Right ventricle myocardium superior (tissue), 1 donor: ENCODE data around the gene PAX6. TPM values are rescaled to one million over a fixed set of nuclear protein-coding genes. Genes with fewer than 3 reads are reported as not detected.
"Not testable (repeated sequence)": the region's sequence is repeated elsewhere in the genome, so short reads cannot be mapped to it uniquely, and the experiment has no call there.

Experiments used
- ATAC-seq: fragments of 200-7000 bp; cut with Tn5 transposase; one replicate; pipeline ENCODE4 v1.9.1; 2020; ENCODE audit warnings: mild to moderate bottlenecking; ENCODE audit not compliant: poor library complexity
- DNase-seq: peaks from one replicate; pipeline ENCODE4 v3.0.0-alpha.2; 2020
- intact Hi-C: fragments of 100-400 bp; cut with DNase I; formaldehyde crosslinking; loops from one replicate; pipeline ENCODE4 v1.11.2; 2022
- total RNA-seq: library from RNA; stranded (reverse); fragmentation: NEBNext Ultra II Directional; extraction: Animal tissue kit (Norgen Biotek cat#: 25700); gene quantifications from one replicate; pipeline ENCODE4 v1.2.1, GENCODE V29; 2021
- donor health status: DM: no; HTN: yes; CAD: no; lungs with severe emphysema.

PAX6 gene
- total RNA-seq, 1 donor from 2014 or later = not detected

DNA sequence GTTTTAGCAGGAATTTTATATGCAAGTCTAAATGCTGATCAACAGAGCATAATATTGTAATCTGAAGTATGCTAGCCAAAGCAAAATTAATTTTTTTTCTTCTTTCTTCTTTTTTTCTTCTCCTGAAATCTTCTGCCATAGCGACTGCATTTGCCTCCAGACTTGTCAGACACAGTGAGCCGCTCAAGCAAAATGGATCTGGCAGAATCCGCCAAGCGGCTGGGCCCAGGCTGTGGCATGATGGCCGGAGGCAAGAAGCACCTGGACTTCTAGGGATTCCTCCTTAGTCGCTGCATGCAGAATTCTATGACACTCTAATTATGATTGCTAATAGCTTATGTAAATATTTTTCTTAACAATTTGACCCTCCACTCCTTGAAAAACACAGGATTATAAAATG is 27.9 kb downstream of the PAX6 start:
- no peak for DNase-seq
- no peak for ATAC-seq
- intact Hi-C loops = no loop called here

DNA sequence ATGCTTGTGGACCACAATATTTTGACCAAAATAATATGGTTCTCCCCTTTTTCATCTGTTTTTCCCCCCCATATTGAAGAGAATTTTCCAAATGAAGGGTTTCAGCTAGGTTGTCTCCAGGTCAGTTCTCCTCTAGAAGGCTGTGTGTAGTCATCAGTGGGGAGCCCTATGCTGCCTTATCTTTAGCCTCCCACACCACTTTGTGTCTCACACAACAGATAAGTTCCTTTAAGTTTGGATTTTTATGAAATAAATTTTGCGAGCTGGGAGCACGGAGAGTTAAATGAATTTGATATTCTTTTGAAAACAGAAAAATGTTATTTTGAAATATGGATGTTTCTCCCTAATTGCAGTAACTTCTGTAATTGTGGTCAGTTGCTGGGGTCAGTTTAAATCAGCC is 28.9 kb downstream of the PAX6 start:
- DNase-seq = no peak
- no peak for ATAC-seq
- intact Hi-C loops = no loop called here

DNA sequence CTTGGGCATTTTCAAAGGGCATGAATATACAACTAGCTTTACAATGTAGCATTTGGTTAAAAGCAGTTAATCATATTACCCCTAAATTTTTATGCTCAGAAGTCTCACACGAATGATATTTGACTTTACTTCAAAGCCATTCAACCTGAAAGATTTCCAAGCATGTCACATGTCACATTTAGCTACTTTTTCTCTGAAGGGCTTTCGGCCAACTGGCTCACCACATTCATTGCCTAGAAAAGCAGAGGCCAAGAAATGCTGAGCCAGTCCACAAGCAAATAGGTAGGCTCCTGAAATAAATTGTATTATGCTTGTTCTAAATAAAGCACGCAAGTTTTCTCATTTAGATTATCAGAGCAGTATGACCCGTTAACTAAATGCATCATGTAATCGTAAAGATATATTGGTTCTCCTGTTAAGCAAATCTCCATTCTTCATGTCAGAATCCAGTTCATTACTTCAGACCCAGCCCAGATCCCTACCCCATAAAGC is 30.6 kb downstream of the PAX6 start:
- DNase-seq = no peak
- no peak for ATAC-seq
- intact Hi-C loops = no loop called here

GRCh38 chr11:31780078-31780477 is 31.0 kb downstream of the PAX6 start:
- no peak for ATAC-seq
- DNase-seq = no peak
- intact Hi-C loops = no loop called here

DNA sequence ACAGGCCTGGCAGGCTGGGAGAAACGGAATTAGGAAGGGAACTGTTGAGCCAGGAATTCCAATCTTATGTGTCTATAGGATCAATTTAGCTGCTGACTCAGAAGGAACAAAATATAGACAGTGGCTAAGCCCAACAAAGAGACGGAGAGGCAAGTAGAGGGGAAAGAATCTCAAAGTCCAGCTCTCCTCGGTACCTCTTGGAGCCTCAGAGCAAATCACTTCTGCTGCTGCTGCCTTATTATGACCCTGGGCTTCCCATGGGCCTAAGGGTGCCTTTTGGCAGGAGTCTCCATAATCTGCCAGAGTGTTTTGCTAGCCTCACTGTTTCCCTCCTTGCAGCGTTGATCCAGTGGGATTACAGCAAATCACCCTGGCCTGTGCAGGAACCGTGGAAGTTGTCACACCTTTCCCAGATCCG is 31.7 kb downstream of the PAX6 start:
- ATAC-seq = no peak
- intact Hi-C loops = no loop called here
- DNase-seq = no peak

GRCh38 chr11:31772412-31772811 is 38.7 kb downstream of the PAX6 start:
- DNase-seq (no peak), ATAC-seq (no peak)
- intact Hi-C loops = no loop called here

DNA sequence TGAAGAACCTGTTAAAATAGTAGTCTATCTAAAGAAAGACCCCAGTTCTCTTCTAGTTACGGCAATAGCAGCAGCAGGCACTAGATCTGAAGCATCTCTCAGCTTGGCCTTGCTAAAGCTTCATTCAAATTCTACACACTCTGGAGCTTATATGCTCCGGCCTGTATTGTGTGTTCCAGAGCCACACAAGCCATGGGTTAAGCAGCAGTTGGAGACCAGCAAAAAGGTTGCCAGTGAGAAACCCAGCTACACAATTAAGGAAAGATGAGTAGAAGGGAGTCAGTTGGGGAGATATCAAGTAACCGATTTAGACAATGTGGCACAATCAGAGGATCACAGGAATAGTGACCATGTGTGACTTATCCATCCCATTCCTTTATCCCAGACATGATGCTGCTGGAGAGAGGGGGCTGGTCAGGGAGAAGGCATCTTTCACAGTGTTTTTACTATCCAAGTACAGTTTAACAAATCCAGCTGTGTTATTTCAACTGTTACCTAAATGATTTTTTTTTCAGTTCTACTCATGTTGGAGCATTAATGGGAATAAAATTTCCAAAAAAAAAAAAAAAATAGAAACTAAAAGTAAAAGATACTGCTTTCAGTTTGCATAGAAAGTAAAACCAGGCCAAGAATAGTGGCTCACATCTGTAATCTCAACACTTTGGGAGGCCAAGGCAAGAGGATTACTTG is 41.0 kb downstream of the PAX6 start:
- ATAC-seq (no peak), DNase-seq (no peak)
- intact Hi-C loops = no loop called here

- no peak for ATAC-seq
- intact Hi-C loops = no loop called here
- no peak for DNase-seq
Observed at GRCh38 chr11:31768749-31769640, 42.1 kb downstream of the PAX6 start.

DNA sequence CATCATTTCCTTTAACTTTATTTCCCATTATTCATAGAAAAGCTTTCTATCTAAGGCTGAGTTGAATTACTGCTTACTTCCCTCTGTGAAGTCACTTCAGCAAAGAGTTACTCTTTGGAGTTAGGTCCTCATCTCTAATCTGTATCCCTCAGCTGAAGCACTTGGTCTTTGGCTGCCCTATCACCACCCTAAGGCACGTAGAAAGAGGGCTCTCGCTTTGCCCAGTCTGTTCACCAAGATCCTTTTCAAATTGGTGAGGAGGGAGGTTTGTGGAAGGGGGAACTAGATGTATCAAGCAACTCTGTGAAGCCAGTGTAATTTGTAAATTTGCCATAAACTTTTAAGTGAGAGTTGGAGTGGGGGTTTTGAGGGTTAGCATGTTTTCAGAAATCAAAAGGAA is 43.4 kb downstream of the PAX6 start:
- intact Hi-C loops = no loop called here
- DNase-seq (no peak), ATAC-seq (no peak)

DNA sequence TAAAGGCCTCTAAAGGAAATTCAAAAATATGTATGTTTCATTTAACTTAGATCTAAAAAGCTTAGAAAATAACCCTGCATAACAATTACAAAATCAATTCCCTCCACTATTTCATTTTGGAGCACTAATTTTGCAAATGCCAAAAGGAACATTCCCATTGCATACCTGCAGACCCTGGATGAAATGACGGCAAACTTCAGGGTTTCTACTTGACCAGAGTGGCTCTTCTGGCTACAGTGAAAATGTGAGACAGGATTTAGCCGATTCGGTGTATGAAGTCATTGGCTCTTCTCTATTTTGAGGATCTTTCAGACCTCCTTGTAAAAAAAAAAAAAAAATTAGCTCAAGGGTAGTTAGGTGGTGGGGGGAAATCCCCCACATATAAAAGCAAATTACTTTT is 44.1 kb downstream of the PAX6 start:
- no peak for DNase-seq
- no peak for ATAC-seq
- intact Hi-C loops = no loop called here

GRCh38 chr11:31764766-31765165 is 46.4 kb downstream of the PAX6 start:
- intact Hi-C loops = no loop called here
- ATAC-seq (no peak), DNase-seq (no peak)

GRCh38 chr11:31764261-31764660 is 46.9 kb downstream of the PAX6 start:
- no peak for ATAC-seq
- no peak for DNase-seq
- intact Hi-C loops = no loop called here

GRCh38 chr11:31763296-31763695 is 47.8 kb downstream of the PAX6 start:
- ATAC-seq (no peak), DNase-seq (no peak)
- intact Hi-C loops = no loop called here

GRCh38 chr11:31761636-31762035 is 49.5 kb downstream of the PAX6 start:
- intact Hi-C loops = no loop called here
- ATAC-seq = no peak
- no peak for DNase-seq

DNA sequence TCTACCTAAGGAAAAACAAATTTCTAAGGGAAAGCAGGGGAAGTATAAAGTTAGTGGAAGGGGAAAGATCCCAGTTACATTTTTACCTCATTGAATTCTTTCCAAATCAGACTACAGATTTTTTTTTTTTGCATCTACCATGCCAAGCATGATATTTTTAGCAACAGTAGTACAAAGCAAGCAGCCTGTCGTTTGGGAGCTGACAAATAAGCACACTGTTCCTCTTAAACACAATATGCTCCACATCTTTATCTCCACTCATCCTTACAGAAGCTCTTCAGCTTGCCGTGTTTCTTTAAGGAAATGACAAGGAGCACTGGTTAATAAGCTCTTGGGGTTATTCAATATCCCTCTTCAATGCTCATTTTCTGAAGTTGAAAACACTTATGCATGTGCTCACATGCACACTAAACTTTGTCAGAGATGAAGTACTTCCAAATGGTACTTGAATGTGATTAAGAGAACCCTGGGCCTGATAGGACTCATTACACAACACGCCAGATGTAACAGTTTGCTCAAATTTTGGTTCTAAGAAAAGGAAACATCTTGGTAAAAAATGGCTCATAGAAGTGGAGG is 53.8 kb downstream of the PAX6 start:
- intact Hi-C loops = no loop called here
- ATAC-seq (peak; percentile 93), DNase-seq (no peak)

GRCh38 chr11:31747581-31747980 is 63.5 kb downstream of the PAX6 start:
- ATAC-seq (no peak), DNase-seq (no peak)
- intact Hi-C loops = no loop called here

GRCh38 chr11:31740731-31741368 is 70.3 kb downstream of the PAX6 start:
- DNase-seq, intact Hi-C loops, ATAC-seq: not testable (repeated sequence)

- ATAC-seq (no peak), DNase-seq (no peak)
- intact Hi-C loops = no loop called here
Observed at GRCh38 chr11:31740131-31740530, 71.0 kb downstream of the PAX6 start.
